IPS-18c (cell line): ENCODE measurements around the gene UBA6.
"Not testable (repeated sequence)": the region's sequence is repeated elsewhere in the genome, so short reads cannot be mapped to it uniquely, and the experiment has no call there.

Source experiments
- H3K4me3 ChIP-seq: 2 replicates; pipeline ENCODE4 v1.7.0; 2013; ENCODE audit warnings: low read depth, mild to moderate bottlenecking, low read length, moderate library complexity; ENCODE audit not compliant: insufficient read depth
- H3K9me3 ChIP-seq: one replicate; pipeline ENCODE4 v1.6.1; 2013; ENCODE audit warnings: mild to moderate bottlenecking, low read length, moderate library complexity; ENCODE audit not compliant: control insufficient read depth, insufficient read depth

Gene UBA6

GRCh38 chr4:67691328-67691727, 9.6 kb downstream of the UBA6 start:
- no peak overlapping the region for H3K4me3 ChIP-seq
- H3K9me3 ChIP-seq = no peaks in the 10 kb centered on the region

GRCh38 chr4:67687636-67688035, 13.3 kb downstream of the UBA6 start:
- no peak overlapping the region for H3K4me3 ChIP-seq
- H3K9me3 ChIP-seq = no peaks in the 10 kb centered on the region

GRCh38 chr4:67685532-67685859, 15.5 kb downstream of the UBA6 start:
- Histone ChIP-seq H3K9me3 (no peaks in the 10 kb centered on the region), H3K4me3 (no peak overlapping the region)

- Histone ChIP-seq H3K9me3 (no peaks in the 10 kb centered on the region), H3K4me3 (no peak overlapping the region)
Measured at GRCh38 chr4:67684839-67685531, 16.0 kb downstream of the UBA6 start.

GRCh38 chr4:67682266-67682665, 18.7 kb downstream of the UBA6 start:
- Histone ChIP-seq H3K9me3 (no peaks in the 10 kb centered on the region), H3K4me3 (no peak overlapping the region)

GRCh38 chr4:67680581-67681222, 20.3 kb downstream of the UBA6 start:
- H3K9me3 ChIP-seq = no peaks in the 10 kb centered on the region
- no peak overlapping the region for H3K4me3 ChIP-seq

- H3K9me3 ChIP-seq = no peaks in the 10 kb centered on the region
- H3K4me3 ChIP-seq = no peak overlapping the region
Measured at GRCh38 chr4:67678612-67679011, 22.3 kb downstream of the UBA6 start.

- Histone ChIP-seq H3K9me3 (no peaks in the 10 kb centered on the region), H3K4me3 (no peak overlapping the region)
Measured at GRCh38 chr4:67674098-67674497, 26.9 kb downstream of the UBA6 start.

- Histone ChIP-seq H3K4me3 (no peak overlapping the region), H3K9me3 (no peaks in the 10 kb centered on the region)
Measured at GRCh38 chr4:67668315-67668714, 32.6 kb downstream of the UBA6 start.

GRCh38 chr4:67660418-67660817, 40.5 kb downstream of the UBA6 start:
- Histone ChIP-seq H3K4me3 (no peak overlapping the region), H3K9me3 (peaks cover 6% of the 10 kb centered on the region)

GRCh38 chr4:67659065-67659464, 41.9 kb downstream of the UBA6 start:
- H3K9me3 ChIP-seq = peaks cover 6% of the 10 kb centered on the region
- H3K4me3 ChIP-seq = no peak overlapping the region

- peaks cover 6% of the 10 kb centered on the region for H3K9me3 ChIP-seq
- no peak overlapping the region for H3K4me3 ChIP-seq
Measured at GRCh38 chr4:67658302-67658701, 42.7 kb downstream of the UBA6 start.

- H3K9me3 ChIP-seq = no peaks in the 10 kb centered on the region
Measured at GRCh38 chr4:67651536-67651935, 49.4 kb downstream of the UBA6 start.

GRCh38 chr4:67638136-67638535, 62.8 kb downstream of the UBA6 start:
- no peak overlapping the region for H3K4me3 ChIP-seq
- H3K9me3 ChIP-seq = no peaks in the 10 kb centered on the region

More at GRCh38 chr4:67651536-67651935, 49.4 kb downstream of the UBA6 start:
- no peak overlapping the region for H3K4me3 ChIP-seq

GRCh38 chr4:67636978-67637377, 64.0 kb downstream of the UBA6 start:
- not testable (repeated sequence) for H3K4me3 ChIP-seq, H3K9me3 ChIP-seq

GRCh38 chr4:67635331-67635730, 65.6 kb downstream of the UBA6 start:
- no peaks in the 10 kb centered on the region for H3K9me3 ChIP-seq
- no peak overlapping the region for H3K4me3 ChIP-seq

- no peak overlapping the region for H3K4me3 ChIP-seq
- H3K9me3 ChIP-seq = no peaks in the 10 kb centered on the region
Measured at GRCh38 chr4:67634741-67635140, 66.2 kb downstream of the UBA6 start.

- Histone ChIP-seq H3K9me3 (no peaks in the 10 kb centered on the region), H3K4me3 (no peak overlapping the region)
Measured at GRCh38 chr4:67632492-67632891, 68.5 kb downstream of the UBA6 start.

- Histone ChIP-seq H3K4me3 (no peak overlapping the region), H3K9me3 (no peaks in the 10 kb centered on the region)
Measured at GRCh38 chr4:67624939-67625338, 76.0 kb downstream of the UBA6 start.
